Activated CD4-positive, alpha-beta T cell treated with anti-CD3 and anti-CD28 coated beads for 24 hours (primary cell): ENCODE data around the gene CLPX.
A peak's percentile ranks its signal among the peaks of the same experiment; 100 is the strongest.
"Not testable (repeated sequence)": the region's sequence is repeated elsewhere in the genome, so short reads cannot be mapped to it uniquely, and the experiment has no call there.

Experiments used
- DNase-seq, 2 donors: peaks; one replicate each; pipeline ENCODE4 v3.0.0-alpha.2; 2020; ENCODE audit warnings: low read depth in 2 of 2

CLPX gene

DNA sequence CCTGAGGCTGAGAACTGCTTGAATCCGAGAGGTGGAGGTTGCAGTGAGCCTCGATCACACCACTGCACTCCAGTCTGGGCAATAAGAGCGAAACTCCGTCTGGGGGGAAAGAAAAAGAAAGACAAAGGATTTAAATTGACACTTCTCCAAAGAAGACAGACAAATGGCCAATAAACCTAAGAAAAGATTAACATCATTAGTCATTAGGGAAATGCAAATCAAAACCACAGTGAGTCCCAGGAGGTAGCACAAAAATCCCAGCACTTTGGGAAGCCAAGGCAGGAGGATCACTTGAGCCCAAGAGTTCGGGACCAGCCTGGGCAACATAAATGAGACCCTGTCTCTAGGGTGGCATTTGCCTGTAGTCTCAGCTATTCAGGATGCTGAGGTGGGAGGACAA lies 12.6 kb downstream of the CLPX start:
- no peak for DNase-seq

DNA sequence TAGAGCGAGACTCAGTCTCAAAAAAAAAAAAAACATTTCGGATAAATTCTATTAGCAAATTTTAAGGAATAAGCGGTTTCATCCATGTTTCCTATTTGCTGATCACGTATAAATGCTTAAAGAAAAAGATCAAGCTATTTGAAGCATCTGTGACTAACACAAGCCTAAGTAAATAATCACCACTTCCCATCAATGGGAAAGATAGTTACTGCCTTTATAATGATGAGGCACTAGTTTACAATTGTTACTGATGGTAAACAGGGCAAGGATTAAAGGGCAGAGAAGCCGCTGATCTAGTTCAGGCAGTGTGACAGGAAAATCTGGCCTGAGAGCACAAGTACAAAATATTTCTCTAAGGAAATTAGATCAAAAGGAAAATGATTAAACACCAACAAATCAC lies 13.7 kb downstream of the CLPX start:
- DNase-seq = no peak

DNA sequence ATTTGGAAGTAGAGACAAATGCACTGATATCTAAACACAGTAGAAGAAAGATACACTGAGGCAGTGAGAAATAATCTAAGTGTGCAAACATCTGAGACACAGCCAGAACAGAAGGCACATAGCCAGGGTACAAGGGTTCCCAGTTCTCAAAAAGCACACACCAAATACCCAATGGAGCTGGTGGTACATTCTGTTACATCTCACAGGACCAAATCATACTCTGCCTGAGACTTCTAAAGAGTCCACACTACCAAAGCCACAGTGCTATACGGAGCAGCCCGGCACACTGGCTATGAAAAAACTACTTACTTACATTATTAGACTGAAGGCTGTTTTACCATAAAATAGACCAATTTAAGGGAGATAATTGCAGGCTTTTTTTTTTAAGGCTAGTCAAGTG lies 19.3 kb downstream of the CLPX start:
- DNase-seq = no peak

DNA sequence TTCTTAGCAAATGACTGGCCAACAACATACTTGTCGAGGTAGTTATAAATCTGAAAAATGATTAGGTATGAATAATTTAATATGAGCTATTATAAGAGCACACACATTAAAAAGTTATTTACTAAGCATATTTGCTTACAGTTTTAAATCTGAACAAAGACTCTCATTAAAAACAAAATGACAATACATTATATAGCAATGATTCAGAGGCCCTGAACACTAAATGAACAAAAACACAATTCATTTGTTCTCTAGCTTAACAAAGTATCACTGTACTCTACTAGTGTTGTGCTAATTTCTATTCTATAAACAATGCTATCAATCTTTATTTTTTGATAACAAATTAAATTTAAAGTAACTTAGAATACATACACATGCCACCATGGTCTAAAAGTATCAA lies 21.0 kb downstream of the CLPX start:
- DNase-seq = no peak

DNA sequence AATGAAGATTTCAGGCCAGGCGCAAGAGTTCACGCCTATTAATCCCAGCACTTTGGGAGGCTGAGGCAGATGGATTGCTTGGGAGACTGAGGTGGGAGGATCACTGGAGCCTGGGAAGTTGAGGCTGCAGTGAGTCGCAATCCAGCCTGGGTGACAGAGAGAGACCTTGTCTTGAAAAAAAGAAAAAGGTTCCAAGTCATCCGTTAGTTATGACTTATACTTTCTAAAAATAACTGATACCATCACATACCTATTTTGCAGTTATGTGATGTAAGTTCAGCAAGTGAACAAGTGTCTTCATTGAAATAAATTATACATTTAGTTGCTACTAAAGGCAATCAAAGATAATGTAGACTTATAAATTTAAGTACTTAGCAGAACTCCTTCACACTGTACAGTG lies 22.1 kb downstream of the CLPX start:
- no peak for DNase-seq

DNA sequence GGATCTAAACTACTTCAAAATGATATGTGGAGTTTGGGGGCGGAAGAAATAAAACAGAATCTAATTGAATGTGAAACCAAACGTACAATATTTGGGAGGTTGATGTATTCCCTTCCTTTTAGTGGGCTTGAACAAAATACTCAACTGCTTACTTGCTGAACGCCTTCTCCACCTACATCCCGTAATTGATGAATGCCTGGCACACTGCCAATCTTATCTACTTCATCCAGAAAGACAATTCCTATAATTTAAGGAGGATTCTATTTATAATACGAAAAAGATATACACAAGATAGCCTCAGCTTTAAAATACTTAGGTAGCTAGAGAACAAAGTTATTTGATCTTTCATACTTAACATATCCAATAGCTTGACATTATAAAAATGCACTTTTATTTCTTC lies 28.4 kb downstream of the CLPX start:
- DNase-seq = no peak

DNA sequence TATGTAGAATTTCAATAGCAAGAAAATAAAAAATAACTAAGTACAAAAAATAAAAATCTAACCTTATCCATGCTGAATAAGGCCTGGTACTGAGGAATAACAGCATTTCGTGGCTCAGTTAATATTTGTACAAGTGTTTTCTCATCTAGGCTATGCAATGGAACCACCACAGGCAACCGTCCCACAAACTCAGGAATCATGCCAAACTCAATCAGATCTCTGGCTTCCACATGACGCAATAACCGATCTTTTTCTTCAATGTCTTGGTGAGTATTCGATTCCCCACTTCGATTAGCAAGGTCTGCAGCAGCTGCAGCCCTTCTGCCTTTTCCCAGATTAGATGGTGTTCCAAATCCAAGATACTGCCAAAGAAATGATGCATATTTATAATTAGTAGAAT lies 30.4 kb downstream of the CLPX start:
- no peak for DNase-seq

DNA sequence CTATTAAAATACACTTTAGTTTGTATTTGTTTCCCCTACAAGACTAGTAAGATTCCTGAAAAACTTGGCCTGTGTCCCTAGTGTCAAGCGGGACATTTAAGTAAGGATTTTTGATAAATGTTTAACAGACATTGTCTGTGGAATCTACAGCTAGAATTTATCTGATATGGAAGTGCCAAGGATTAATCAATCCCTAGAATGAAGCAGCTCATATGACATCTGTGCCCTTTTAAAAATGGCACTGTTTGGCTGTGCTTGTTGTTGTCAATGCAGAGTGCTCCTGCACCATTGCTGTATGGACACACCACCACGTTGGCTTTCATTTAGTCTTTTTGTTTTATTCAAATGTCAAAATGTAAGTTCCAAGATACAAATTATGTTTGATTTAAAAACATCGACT lies 37.2 kb downstream of the CLPX start:
- no peak for DNase-seq

DNA sequence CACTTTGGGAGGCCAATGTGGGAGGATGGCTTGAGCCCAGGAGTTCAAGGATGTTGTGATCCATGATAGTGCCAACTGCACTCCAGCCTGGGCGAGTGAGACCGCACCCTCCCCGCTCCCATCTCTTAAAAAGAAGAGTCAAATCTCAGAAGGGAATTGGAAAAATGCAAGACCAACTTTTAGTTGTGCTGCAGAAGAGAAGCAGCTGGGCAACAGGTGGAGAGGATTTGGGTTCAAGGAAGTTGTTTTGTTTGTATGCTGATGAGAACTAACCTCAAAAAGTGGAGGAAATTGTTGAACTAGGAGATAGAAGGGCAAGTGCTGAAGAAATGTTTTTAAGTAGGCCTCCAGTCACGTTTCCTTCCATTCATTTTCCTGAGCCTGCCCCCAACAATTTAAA lies 38.7 kb downstream of the CLPX start:
- DNase-seq = no peak

DNA sequence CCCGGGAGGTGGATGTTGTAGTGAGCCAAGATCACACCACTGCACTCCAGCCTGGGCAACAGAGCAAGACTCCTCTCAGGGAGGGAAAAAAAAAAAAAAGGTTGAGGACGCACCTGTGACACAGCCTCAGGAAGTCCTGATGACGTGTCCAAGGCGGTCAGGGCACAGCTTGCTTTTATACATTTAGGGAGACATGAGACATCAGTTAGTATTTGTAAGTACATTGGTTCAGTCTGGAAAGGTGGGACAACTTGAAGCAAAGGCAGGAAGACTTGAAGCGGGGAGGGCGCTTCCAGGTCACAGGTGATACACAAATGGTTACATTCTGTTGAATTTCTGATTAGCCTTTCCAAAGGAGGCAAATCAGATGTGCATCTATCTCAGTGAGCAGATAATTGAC lies 46.5 kb downstream of the CLPX start:
- not testable (repeated sequence) for DNase-seq

DNA sequence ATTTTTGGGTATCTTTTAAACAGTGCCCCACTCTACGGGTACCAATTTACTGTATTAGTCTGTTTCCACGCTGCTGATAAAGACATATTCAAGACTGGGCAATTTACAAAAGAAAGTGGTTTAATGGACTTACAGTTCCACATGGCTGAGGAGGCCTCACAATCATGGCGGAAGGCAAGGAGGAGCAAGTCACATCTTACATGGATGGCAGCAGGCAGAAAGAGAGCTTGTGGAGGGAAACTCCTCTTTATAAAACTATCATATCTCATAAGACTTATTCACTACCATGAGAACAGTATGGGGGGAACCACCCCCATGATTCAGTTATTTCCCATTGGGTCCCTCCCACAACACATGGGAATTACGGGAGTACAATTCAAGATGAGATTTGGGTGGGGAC lies 47.2 kb downstream of the CLPX start:
- DNase-seq = not testable (repeated sequence)

DNA sequence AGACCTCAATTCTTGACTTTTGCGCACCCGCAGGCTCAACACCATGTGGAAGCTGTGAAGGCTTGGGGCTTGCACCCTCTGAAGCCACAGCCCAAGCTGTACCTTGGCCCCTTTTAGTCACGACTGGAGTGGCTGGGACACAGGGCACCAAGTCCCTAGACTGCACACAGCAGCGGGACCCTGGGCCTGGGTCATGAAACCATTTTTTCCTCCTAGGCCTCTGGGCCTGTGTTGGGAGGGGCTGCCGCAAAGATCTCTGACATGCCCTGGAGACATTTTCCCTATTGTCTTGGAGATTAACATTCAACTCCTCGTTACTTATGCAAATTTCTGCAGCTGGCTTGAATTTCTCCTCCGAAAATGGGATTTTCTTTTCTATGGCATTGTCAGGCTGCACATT lies 48.1 kb downstream of the CLPX start:
- not testable (repeated sequence) for DNase-seq

DNA sequence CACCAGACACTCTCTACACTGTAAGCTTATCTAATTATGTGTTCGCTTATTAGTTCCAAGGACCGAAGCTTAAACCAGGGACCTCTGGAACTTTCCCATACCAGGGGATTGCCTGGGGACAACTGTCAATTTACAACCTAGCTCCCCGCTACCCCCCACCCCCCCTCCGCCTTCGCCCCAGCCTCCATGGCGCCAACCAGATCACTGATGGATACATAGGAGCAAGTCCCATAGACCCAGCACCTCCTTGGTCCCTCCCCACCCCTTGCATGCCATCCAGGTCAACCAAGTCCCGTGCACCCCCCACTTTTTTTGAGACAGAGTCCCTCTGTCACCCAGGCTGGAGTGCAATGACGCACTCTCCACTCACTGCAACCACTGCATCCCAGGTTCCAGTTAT lies 50.6 kb downstream of the CLPX start:
- DNase-seq = no peak

DNA sequence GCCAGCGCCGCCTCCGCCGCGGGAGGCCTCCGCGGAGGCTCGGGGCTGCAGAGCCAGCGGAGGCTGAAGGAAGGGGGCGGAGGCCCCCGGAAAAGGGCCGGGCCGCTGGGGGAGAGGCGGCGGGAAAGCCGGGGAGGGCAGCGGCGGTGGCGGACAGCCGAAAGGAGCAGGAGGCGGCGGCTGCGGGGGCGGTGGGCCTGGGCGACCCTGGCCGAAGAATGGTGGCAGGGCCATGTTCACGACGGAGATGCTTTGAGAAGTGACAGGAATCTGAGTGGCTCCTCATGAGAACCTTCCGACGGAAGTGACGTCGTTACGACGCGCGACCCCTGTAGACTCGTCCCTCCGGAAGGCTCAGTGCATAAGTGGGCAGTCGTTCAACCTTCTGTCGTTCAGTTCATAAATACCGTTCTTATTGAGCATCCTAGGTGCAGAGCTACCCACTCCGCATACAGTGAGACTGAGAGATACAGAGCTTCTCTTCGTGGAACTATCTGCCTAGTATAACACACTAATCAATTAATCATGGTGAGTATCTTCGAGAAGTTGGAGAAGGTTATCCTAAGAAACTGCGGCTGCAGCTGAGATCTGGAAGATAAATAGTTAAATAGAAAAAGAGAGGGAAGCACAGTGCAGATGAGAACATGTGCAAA lies 51.5 kb downstream of the CLPX start, which contains the start of gene PDCD7:
TSS of gene PDCD7 (minus strand) at position 261 of the 653 bp plus-strand sequence. CDS start at position 234, 27 bp downstream.
- peak; percentile 63 to 64 for DNase-seq

DNA sequence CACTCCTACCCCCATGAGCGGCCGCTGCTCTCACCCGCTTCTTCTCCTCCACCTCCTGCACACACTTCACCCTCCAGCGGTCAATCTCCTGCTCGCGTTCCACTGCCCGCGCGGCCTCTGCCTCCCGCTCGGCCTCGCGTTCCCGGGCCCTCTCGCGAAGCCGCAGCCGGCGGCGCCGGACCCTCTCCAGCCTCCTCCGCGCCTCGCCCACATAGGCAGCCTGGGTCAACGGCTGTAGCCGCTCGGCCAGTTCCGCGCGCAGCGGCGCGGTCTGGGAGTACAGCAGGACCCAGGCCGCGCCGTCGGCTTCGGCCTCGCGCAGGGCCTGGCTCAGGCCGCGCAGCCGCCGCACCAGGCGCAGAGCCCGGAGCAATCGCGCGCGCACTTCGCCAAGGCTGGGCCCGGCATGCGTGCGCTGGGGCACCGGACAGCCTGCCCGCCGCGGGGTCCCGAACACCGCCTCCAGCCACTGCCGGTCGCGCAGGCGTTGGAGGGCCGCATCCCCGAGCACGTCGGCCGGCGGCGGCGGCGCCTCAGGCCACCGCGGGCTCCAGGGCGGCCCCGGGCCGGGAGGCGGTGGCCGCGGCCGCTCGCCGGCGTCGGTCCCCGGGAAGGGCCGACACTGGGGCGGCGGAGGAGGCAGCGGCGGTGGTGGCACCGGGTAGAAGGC lies 52.1 kb downstream of the CLPX start:
- DNase-seq = no peak

DNA sequence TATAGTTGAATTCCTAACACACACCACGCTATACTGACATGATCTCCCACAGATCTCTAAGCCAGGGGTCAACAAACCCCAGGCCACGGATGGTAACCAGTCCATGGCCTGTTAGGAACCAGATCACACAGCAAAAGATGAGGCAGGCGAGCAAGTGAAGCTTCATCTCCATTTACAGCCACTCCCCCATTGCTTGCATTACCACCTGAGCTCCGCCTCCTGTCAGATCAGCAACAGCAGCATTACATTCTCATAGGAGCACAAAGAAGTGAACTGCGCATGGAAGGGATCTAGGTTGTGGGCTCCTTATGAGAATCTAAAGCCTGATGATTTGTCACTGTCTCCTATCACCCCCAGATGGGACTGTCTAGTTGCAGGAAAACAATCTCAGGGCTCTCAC lies 54.2 kb downstream of the CLPX start:
- DNase-seq = no peak

DNA sequence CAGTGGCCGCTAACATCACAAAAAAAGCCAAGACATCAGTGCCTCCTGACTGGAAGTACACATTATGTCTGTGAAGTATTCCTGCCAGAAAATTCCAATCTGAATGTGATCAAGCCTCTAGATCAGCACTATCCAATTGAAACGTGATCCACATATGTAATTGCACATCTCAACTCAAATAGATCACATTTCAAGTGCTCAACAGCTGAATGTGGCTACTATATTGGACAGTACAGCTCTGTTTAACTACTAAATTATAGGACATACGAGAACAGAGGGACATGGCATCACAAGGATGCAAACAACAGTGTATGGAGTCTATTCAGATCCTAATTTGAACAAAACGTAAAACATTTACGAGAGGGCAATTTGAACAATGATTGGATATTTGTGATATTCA lies 69.6 kb downstream of the CLPX start:
- no peak for DNase-seq

DNA sequence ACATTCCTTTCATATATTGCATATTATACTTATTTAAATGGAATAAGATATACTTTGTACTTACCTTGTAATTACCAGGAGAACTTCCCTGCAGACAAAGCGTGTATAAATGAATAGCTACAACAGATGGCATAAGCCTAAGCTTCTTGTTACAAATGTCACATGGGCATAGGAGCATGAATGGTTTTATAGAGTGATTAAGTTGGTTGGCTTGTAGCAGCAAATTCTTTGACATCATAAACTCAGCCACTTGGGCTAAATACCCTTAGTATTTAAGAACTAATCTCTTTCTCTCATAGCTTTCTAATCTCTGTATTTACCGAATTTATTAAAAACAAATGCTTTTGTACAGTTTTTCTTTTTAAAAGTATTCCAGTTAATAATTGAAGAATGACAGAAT lies 70.1 kb downstream of the CLPX start, which contains the start of gene UBAP1L:
TSS of gene UBAP1L (minus strand) at position 115 of the 400 bp plus-strand sequence. CDS start 8,985 bp downstream, outside the sequence.
- DNase-seq = no peak

DNA sequence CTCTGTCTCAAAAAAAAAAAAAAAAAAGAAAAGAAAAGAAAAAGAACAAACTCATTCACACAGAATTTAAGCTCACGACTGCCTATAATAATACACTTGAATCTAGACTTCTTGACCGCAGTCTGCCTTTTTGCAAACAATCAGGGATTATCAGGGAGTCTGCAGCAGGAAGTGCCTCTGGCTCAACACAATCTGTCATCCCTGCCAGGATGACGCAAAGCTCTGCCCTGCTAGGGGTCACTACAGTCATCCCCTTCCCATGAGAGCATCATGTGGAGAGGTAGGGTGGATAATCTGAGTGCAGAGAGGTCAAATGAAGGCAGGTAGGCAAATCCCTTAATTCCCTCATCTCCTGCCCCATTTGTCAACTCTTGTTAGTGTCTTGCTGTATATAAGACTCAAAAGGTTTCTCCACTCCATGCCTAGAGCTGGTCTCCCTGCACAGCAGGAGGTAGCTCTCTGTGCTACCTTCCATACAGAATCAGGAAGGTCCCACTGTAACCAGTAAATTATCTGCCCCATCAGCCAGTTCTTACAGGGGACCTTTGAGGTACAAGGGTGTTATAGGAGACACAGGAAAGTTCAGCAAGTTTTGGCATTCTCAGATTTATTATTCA lies 74.4 kb downstream of the CLPX start:
- DNase-seq = no peak

DNA sequence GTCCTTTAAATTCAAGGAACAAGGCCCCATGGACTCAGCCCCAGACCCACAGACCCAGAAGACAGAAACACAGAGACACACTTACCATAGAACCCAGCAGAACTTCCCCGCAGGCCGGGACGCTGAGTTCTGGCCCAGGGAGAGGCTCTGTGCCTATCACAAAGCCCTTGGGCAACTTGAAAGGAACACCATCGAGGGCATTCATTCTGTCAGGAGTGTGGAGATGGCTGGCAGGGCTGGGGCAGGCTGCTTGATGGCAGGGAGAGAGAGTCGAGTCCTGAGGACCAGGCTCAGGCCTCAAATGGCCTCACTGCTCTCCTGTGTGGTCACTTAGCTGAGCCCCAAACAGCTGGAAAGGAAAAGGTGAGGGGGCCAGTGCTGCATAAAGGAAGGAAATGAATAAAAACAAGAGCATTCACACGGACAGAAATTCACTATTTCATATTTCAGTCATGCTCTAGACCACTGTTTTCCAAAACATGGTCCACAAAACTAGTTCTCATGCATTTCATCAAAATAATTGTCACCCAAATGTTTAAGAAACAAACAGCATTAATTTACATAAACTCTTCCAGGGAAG lies 79.0 kb downstream of the CLPX start:
- no peak for DNase-seq

DNA sequence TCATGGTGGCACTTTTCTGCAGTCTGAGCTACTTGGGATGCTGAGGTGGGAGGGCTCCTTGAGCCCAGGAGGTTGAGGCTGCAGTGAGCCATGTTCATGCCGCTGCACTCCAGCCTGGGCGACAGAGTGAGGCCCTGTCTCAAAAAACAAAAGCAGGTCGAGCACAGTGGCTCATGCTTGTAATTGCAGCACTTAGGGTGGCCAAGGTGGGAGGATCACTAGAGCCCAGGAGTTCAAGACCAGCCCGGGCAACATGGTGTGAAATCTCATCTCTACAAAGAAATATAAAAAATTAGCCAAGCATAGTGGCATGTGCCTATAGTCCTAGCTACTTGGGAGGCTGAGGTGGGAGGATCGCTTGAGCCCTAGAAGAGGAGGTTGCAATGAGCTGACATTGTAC lies 80.1 kb downstream of the CLPX start:
- DNase-seq = no peak

DNA sequence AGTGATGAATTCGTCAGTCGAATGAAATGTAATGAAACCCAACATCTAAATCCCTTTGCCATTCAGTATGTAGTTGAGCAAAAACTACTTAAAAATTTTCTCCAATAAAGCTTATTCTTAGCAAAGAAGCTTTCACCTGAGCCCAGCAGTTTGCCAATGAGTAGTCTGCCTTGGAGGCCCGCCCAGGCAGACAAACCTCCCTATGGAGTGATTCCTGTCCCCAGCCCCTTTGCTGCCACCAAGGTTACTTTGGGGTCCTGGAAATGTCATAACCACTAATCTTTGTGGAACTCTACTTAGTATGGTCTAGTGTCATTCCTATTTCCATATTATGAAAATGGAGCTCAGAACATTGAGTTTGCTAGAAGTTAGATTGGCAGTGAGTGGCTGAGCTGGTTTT lies 82.2 kb downstream of the CLPX start:
- DNase-seq = no peak
